GM19372 (cell line): ENCODE data around the gene PDE4B.
"Not testable (repeated sequence)": the region's sequence is repeated elsewhere in the genome, so short reads cannot be mapped to it uniquely, and the experiment has no call there.

Source experiments
- ATAC-seq: cut with Tn5 transposase; IDR thresholded peaks from one replicate; pipeline ENCODE4 v1.9.1; 2021; ENCODE audit warnings: mild to moderate bottlenecking, low read depth, moderate library complexity; ENCODE audit not compliant: unreplicated experiment

The PDE4B gene

GRCh38 chr1:66396212-66396890, 603.7 kb downstream of the PDE4B start:
- ATAC-seq, result peak; percentile 36

GRCh38 chr1:66397192-66397591, 604.5 kb downstream of the PDE4B start:
- ATAC-seq, result peak; percentile 41

GRCh38 chr1:66399888-66400529, 607.3 kb downstream of the PDE4B start:
- ATAC-seq, result no peak

GRCh38 chr1:66400660-66401059, 608.0 kb downstream of the PDE4B start:
- no peak for ATAC-seq

DNA sequence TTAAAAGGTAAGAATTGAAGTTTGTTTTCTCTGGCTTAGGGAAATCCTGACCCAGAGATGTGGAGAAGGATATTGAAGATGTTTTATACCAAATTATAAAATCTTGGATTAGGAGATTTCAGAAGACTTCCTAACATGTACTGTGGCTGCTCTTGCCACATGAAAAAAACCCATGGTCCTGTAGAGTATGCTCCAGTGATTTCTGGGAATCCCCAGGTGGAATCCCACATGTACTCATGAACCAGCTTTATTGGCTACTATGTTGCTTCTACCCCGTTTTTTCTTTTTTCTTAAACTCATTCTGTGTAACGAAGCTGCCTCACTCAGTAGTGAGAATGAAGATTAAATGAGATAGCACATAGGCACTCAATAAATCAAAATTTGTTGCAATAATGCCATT, 608.5 kb downstream of the PDE4B start:
- no peak for ATAC-seq

- ATAC-seq, result peak; percentile 82
Observed at GRCh38 chr1:66402194-66402593, 609.5 kb downstream of the PDE4B start.

DNA sequence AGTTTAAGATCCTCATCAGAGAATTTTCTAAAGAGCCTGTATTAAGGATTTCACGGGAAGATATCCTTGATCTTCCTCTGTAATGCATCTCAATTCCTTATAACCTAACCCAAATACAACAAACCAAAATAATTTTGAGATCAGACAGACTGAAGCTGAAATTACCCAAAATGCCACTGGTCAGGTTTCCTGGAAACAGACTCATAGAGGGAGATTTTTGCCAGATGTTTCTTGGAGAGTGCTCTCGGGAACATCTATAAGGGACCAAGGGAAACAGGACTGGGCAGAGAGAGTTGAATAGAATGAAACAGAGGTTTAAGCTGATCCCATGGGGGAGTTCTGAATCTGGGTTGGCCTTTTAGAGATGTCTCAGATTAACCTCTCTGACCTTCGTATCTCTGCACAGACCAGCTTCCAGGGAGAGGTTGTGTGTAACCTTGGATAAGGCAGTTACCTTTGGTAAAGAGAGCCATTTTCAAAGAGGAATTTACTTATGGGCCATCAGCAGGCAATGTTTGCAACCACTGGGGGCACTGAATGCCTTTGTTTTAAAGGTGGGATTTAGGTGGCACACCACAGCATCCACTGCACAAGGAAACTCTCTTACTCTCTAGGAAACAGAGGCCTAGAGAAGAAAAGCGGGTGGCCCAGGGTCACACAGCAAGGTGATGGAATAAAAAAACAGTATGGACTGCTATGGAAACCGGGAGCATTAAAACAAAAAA, 610.5 kb downstream of the PDE4B start:
- ATAC-seq, result no peak

GRCh38 chr1:66405061-66405460, 612.4 kb downstream of the PDE4B start:
- ATAC-seq, result no peak

DNA sequence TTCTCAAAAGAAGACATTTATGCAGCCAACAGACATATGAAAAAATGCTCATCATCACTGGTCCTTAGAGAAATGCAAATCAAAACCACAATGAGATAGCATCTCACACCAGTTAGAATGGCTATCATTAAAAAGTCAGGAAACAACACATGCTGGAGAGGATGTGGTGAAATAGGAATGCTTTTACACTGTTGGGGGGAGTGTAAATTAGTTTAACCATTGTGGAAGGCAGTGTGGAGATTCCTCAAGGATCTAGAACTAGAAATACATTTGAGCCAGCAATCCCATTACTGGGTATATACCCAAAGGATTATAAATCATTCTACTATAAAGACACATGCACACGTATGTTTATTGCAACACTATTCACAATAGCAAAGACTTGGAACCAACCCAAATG, 618.8 kb downstream of the PDE4B start:
- not testable (repeated sequence) for ATAC-seq

DNA sequence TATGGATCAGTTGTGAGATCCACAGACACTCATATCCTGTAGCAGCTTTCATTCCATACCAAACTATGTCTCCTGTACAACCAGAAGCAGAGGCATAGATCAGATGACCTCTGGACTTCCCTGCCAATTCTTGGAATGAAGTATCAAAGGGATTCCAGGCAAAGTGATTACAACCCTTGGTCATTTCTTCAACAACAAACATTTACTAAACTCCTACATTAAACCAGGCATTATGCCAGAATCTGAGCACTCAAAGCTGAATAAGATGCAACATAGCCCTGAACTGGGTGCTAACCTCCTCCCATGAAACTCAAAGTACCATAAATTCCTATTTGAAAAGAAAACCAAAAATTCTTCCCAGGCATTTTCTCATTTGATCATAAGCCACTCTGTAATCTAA, 620.0 kb downstream of the PDE4B start:
- no peak for ATAC-seq

DNA sequence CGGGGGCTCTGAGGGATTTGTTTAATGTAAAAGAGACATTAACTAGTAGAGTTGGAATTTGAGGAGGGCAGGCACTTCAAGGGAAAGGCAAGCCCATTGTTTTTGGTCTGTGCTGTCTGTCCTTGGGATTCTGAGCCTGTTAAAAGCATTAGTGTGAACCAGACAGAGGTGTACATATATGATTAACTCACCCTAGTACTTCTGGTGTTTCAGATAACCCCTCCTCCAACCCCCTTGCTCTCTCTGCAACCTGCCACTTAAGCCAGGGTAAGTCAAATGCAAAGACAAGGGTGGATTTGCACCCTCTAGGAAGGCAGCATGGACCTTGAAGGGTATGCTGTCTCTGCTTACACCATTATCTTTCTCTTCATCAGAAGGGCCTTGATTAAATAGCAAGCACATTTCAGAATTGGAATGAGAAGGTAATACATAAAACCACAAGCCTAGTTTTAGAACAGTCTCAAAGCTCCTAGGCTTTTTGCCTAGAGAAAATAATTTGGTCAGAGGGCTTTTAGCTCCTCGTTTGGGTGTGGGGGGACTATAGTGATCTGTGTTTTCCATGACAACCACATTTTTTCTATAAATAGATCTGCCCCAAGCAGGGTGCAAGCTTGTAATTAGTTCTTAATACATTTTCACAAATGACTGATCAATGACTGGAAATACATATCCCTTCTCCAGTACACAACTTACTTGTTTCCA, 620.6 kb downstream of the PDE4B start:
- ATAC-seq, result peak; percentile 78

- no peak for ATAC-seq
Observed at GRCh38 chr1:66413838-66414175, 621.1 kb downstream of the PDE4B start.

- ATAC-seq, result no peak
Observed at GRCh38 chr1:66415281-66415680, 622.6 kb downstream of the PDE4B start.

- ATAC-seq, result no peak
Observed at GRCh38 chr1:66415866-66416265, 623.2 kb downstream of the PDE4B start.

DNA sequence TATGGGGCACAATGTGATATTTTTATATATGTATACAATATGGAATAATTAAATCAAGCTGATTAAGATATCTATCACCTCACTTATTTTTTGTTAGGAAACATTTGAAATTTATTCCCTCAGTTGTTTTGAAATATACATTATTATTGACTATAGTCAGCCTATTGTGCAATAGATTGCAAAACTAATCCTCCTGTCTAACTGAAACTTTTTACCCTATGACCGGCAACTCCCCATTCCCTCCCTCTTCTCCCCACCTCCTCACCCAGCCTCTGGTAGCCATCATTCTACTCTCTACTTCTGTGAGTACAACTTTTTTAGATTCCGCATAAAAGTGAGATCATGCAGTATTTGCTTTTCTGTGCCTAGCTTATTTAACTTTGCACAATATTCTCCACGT, 623.6 kb downstream of the PDE4B start:
- no peak for ATAC-seq

DNA sequence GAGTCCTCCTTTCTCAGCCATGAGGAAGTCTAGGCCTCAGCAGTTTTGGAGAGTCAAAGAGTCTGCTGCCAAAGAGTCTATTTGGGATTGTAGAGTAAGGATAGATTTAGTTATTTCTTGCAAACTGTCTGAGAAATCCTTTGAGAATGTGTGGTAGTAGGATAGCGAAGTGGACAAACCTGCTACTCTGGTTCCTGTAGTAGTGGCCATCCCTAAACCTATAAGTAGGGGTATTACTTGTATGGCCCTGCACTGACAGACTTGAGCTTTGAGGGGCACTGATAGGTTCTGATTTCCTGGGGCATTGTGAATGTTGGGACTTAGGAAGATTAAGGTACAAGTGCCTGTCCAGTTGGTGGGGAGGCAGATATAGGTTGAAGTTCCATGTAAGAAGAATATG, 625.3 kb downstream of the PDE4B start:
- ATAC-seq, result no peak

DNA sequence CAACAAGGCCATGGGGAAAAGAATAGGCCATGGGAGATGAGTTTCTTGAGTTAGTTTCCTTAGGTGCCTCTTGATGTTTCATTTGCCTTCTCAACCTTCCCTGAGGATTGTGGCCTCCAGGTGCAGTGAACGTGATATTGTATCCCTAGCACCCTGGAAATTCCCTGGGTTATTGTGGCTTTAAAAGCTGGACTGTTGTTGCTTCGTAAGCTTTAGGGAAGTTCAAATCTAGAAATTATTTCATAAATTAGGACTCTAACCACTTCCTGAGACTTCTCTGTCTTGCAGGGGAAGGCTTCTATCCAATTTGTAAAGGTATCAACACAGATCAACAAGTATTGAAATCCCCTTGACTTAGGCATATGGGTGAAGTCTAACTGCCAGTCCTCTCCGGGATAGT, 627.5 kb downstream of the PDE4B start:
- ATAC-seq, result not testable (repeated sequence)

DNA sequence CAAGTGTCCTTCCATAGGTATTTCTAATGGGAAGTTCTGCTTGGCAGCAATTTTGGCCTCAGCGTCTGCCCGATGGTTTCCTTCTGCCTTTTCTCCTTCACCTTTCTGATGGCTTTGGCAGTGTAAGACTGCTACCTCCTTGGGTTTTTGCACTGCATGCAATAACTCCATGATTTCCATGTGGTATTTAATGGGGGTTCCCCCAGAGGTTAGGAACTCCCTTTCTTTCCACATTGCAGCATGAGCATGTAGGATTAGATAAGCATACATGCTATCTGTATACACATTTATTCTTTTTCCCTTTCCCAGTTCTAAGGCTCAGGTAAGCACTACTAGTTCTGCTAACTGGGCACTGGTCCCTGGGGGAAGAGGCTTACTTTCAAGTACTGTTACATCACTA, 628.2 kb downstream of the PDE4B start:
- not testable (repeated sequence) for ATAC-seq

- no peak for ATAC-seq
Observed at GRCh38 chr1:66422804-66423203, 630.1 kb downstream of the PDE4B start.
